ENCODE measurements around the gene RSU1.

Gene RSU1

DNA sequence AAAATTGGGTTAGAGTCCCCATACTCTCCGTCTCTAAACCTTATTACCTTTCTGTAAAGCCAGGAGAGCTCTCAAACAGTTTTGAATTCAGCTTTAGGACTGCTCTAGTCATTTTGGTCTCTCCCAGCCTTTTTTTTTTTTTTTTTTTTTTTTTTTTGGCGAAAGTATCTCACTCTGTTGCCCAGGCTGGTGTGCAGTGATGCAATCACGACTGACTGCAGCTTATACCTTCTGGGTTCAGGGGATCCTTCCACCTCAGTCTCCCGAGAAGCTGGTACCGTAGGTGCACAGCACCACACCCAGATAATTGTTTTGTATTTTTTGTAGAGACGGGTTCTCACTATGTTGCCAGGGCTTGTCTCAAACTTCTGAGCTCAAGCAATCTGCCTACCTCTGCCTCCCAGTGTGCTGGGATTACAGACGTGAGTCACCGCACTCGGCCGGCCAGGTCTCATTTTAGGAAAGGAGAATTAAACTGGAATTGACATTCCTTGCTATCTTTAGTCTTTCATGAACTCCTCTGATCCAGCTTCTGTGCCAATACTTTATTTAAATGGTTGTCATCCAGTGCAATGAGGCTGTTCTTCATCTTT, 31.4 kb upstream of the RSU1 start:
- H3K4me1 ChIP-seq, result peaks cover 0 to 37% (median 16%) of the 10 kb centered on the region in 4 donors
- no peaks in the 10 kb centered on the region for H3K27me3 ChIP-seq
- no peaks in the 10 kb centered on the region for H3K9me3 ChIP-seq
- peak overlapping the region; percentile 61 to 64 for H3K27ac ChIP-seq
- no peak for TF ChIP-seq CTCF (IDR thresholded peaks at IDR 0.05)
- intact Hi-C loops (cut with DNase I; ENCODE audit: low total_unique reads), result loop anchor here (5.0 to 10.0 kb wide), 2 partner anchors 156 to 399 kb away; no protein-coding TSS in a partner anchor
- H3K4me3 ChIP-seq, result no peak overlapping the region
- DNase-seq, result peak; percentile 30 to 69
- no peaks in the 10 kb centered on the region for H3K36me3 ChIP-seq

DNA sequence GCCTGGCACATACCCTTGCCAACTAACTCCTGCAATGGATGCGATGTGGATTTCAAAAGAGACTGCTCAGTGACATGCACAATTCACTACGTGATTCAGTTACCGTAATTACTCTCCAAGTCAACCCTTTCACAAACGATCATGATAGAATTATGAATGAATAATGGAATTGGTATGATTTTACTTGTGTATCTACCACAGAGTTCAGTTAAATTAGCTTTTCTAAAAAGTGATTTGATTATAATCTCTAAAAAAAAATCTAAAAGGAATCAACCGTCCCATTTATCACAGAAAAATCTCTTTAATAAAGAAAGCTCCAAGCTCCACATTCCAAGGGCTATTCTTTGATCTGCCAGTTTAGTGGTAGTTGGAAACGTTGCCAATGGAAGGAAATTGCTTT, 30.4 kb upstream of the RSU1 start:
- H3K9me3 ChIP-seq, result no peaks in the 10 kb centered on the region
- H3K36me3 ChIP-seq, result no peaks in the 10 kb centered on the region
- no peak overlapping the region for H3K4me3 ChIP-seq
- H3K27ac ChIP-seq, result peak overlapping the region in 1 of 2 donors; percentile 61
- intact Hi-C loops (cut with DNase I; ENCODE audit: low total_unique reads), result loop anchor here (5.0 to 10.0 kb wide), 2 partner anchors 157 to 400 kb away; no protein-coding TSS in a partner anchor
- DNase-seq, result no peak
- no peak for TF ChIP-seq CTCF (IDR thresholded peaks at IDR 0.05)
- H3K4me1 ChIP-seq, result peaks cover 0 to 28% (median 15%) of the 10 kb centered on the region in 4 donors
- H3K27me3 ChIP-seq, result no peaks in the 10 kb centered on the region

- H3K4me3 ChIP-seq, result no peak overlapping the region
- H3K36me3 ChIP-seq, result no peaks in the 10 kb centered on the region
- H3K27ac ChIP-seq, result no peak overlapping the region
- TF ChIP-seq CTCF (IDR thresholded peaks at IDR 0.05), result no peak
- peaks cover 0 to 24% (median 14%) of the 10 kb centered on the region in 4 donors for H3K4me1 ChIP-seq
- no peaks in the 10 kb centered on the region for H3K27me3 ChIP-seq
- H3K9me3 ChIP-seq, result no peaks in the 10 kb centered on the region
- intact Hi-C loops (cut with DNase I; ENCODE audit: low total_unique reads), result loop anchor here (5.0 to 10.0 kb wide), 2 partner anchors 160 to 402 kb away; no protein-coding TSS in a partner anchor
- no peak for DNase-seq
Observed at GRCh38 chr10:16845248-16845647, 28.0 kb upstream of the RSU1 start.

DNA sequence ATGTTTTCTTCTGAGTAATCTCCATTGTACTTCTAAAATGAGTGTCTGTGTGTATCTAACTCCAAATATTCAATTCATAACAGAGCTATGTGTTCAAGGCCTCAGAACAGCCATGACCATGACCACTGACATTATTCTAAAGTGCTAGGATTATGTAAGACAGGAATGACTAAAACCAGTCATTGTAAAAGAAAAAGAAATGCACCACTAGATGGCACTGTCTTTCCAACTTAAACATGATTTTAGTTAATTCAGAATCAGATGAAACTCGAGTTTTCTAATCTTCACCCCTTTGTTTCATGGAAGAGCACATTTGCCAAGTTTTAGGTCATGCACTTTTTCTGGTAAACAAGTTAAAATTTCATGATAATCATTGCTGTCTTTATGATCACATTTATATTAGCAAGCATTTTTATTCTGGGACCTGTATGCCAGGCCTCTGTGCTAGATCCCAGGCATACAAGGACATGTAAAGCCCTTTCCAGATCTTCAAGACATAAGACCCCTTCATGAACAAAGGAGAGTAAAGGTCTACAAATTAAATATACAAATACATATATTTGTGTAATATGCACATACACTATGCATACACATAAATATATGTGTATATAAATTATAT, 26.1 kb upstream of the RSU1 start:
- intact Hi-C loops (cut with DNase I; ENCODE audit: low total_unique reads), result loop anchor here (2.0 to 10.0 kb wide), 3 partner anchors 161 to 589 kb away; no protein-coding TSS in a partner anchor
- Histone ChIP-seq H3K9me3 (no peaks in the 10 kb centered on the region), H3K4me3 (no peak overlapping the region), H3K4me1 (peaks cover 0 to 14% (median 8%) of the 10 kb centered on the region in 4 donors), H3K27ac (no peak overlapping the region), H3K27me3 (no peaks in the 10 kb centered on the region), H3K36me3 (no peaks in the 10 kb centered on the region)
- no peak for DNase-seq
- peak; percentile 55 to 63 for TF ChIP-seq CTCF (IDR thresholded peaks at IDR 0.05)

DNA sequence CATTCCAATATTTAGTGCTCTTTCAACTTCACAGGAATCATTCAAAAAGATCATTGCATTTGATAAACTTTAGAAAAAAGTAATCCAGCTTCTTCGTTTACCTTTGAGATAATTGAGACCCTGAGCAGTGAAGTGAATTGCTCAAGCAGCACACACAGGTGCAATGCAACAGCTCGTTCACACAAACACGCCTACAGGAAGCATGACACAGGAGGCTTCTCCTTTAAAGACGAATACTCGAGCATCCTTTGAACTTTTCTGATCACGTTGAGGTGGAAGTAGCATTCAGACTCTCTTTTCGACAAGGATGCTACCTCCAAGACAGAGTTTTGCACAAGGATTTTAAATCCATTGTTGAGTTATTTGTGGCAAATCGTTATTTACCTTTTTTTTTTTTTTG, 18.0 kb upstream of the RSU1 start:
- Histone ChIP-seq H3K4me1 (peaks cover 0 to 16% (median 14%) of the 10 kb centered on the region in 4 donors), H3K9me3 (no peaks in the 10 kb centered on the region), H3K27me3 (no peaks in the 10 kb centered on the region), H3K27ac (no peak overlapping the region), H3K36me3 (no peaks in the 10 kb centered on the region), H3K4me3 (no peak overlapping the region)
- intact Hi-C loops (cut with DNase I; ENCODE audit: low total_unique reads), result no loop called here
- no peak for TF ChIP-seq CTCF (IDR thresholded peaks at IDR 0.05)
- no peak for DNase-seq

Data from tibial artery (tissue), 4 donors.